ENCODE data around the gene WSB1. TPM values are rescaled to one million over a fixed set of nuclear protein-coding genes. Genes with fewer than 3 reads are reported as not detected.
A peak's percentile ranks its signal among the peaks of the same experiment; 100 is the strongest.

WSB1 gene
- total and polyA plus RNA-seq, 9 of the 15 experiments (the other 6 are each of a cell fraction or from before 2014, with no cell fraction given), result 22.8 to 229 (median 81.1) TPM

DNA sequence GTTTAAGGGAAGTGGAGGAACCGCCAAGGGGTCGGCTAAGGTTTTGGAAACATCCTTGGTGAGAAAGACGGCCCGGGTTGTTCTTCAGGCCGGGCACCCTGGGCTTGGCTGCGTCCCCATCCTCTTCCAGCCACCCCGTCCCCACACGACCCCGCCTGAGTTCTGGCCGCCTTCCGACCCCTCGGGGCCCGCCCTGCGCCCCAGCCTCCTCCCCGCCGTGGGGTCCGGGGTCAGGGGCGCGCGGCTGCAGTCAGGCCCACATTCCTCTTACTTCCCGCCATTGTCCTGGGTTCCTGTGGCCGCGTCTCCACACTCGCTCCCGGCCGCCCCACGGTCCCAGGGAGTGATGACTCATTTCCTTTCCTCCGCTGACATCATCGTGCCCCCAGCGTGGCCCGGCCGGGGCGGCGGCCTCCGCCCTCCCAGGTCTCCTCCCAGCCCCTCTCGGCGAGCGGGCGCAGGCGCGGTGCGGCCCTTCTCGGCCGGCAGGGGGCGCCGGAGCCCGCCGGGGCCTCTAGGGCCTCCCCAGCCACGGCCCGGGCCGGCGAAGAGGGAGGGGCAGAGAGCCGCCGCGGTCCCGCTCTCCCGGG, 59.6 kb downstream of the WSB1 start (continued):
- TF ChIP-seq, protein P1, sequence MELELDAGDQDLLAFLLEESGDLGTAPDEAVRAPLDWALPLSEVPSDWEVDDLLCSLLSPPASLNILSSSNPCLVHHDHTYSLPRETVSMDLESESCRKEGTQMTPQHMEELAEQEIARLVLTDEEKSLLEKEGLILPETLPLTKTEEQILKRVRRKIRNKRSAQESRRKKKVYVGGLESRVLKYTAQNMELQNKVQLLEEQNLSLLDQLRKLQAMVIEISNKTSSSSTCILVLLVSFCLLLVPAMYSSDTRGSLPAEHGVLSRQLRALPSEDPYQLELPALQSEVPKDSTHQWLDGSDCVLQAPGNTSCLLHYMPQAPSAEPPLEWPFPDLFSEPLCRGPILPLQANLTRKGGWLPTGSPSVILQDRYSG (tag; conservative IDR thresholded peaks at IDR 0.05; ENCODE audit: low read depth), result no peak
- TF ChIP-seq HEY1 (CRISPR knock-in tag; IDR thresholded peaks at IDR 0.05; ENCODE audit: borderline replicate concordance) (no peak), ZBTB1 (CRISPR knock-in tag; IDR thresholded peaks at IDR 0.05; ENCODE audit: borderline replicate concordance, low read depth) (no peak), ZNF77 (CRISPR knock-in tag; IDR thresholded peaks at IDR 0.05) (no peak), ZKSCAN3 (CRISPR knock-in tag; IDR thresholded peaks at IDR 0.05) (no peak)
- TF ChIP-seq, protein P2, sequence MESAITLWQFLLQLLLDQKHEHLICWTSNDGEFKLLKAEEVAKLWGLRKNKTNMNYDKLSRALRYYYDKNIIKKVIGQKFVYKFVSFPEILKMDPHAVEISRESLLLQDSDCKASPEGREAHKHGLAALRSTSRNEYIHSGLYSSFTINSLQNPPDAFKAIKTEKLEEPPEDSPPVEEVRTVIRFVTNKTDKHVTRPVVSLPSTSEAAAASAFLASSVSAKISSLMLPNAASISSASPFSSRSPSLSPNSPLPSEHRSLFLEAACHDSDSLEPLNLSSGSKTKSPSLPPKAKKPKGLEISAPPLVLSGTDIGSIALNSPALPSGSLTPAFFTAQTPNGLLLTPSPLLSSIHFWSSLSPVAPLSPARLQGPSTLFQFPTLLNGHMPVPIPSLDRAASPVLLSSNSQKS (CRISPR knock-in tag; IDR thresholded peaks at IDR 0.05), result no peak
- TF ChIP-seq, protein P3, sequence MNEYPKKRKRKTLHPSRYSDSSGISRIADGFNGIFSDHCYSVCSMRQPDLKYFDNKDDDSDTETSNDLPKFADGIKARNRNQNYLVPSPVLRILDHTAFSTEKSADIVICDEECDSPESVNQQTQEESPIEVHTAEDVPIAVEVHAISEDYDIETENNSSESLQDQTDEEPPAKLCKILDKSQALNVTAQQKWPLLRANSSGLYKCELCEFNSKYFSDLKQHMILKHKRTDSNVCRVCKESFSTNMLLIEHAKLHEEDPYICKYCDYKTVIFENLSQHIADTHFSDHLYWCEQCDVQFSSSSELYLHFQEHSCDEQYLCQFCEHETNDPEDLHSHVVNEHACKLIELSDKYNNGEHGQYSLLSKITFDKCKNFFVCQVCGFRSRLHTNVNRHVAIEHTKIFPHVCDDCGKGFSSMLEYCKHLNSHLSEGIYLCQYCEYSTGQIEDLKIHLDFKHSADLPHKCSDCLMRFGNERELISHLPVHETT (CRISPR knock-in tag; conservative IDR thresholded peaks at IDR 0.05 in 1 of 2, IDR thresholded peaks at IDR 0.05 in 1 of 2), result peak in 1 of 2 experiments; percentile 84; a peak in 1 of 4 replicates
- TF ChIP-seq, protein P4, sequence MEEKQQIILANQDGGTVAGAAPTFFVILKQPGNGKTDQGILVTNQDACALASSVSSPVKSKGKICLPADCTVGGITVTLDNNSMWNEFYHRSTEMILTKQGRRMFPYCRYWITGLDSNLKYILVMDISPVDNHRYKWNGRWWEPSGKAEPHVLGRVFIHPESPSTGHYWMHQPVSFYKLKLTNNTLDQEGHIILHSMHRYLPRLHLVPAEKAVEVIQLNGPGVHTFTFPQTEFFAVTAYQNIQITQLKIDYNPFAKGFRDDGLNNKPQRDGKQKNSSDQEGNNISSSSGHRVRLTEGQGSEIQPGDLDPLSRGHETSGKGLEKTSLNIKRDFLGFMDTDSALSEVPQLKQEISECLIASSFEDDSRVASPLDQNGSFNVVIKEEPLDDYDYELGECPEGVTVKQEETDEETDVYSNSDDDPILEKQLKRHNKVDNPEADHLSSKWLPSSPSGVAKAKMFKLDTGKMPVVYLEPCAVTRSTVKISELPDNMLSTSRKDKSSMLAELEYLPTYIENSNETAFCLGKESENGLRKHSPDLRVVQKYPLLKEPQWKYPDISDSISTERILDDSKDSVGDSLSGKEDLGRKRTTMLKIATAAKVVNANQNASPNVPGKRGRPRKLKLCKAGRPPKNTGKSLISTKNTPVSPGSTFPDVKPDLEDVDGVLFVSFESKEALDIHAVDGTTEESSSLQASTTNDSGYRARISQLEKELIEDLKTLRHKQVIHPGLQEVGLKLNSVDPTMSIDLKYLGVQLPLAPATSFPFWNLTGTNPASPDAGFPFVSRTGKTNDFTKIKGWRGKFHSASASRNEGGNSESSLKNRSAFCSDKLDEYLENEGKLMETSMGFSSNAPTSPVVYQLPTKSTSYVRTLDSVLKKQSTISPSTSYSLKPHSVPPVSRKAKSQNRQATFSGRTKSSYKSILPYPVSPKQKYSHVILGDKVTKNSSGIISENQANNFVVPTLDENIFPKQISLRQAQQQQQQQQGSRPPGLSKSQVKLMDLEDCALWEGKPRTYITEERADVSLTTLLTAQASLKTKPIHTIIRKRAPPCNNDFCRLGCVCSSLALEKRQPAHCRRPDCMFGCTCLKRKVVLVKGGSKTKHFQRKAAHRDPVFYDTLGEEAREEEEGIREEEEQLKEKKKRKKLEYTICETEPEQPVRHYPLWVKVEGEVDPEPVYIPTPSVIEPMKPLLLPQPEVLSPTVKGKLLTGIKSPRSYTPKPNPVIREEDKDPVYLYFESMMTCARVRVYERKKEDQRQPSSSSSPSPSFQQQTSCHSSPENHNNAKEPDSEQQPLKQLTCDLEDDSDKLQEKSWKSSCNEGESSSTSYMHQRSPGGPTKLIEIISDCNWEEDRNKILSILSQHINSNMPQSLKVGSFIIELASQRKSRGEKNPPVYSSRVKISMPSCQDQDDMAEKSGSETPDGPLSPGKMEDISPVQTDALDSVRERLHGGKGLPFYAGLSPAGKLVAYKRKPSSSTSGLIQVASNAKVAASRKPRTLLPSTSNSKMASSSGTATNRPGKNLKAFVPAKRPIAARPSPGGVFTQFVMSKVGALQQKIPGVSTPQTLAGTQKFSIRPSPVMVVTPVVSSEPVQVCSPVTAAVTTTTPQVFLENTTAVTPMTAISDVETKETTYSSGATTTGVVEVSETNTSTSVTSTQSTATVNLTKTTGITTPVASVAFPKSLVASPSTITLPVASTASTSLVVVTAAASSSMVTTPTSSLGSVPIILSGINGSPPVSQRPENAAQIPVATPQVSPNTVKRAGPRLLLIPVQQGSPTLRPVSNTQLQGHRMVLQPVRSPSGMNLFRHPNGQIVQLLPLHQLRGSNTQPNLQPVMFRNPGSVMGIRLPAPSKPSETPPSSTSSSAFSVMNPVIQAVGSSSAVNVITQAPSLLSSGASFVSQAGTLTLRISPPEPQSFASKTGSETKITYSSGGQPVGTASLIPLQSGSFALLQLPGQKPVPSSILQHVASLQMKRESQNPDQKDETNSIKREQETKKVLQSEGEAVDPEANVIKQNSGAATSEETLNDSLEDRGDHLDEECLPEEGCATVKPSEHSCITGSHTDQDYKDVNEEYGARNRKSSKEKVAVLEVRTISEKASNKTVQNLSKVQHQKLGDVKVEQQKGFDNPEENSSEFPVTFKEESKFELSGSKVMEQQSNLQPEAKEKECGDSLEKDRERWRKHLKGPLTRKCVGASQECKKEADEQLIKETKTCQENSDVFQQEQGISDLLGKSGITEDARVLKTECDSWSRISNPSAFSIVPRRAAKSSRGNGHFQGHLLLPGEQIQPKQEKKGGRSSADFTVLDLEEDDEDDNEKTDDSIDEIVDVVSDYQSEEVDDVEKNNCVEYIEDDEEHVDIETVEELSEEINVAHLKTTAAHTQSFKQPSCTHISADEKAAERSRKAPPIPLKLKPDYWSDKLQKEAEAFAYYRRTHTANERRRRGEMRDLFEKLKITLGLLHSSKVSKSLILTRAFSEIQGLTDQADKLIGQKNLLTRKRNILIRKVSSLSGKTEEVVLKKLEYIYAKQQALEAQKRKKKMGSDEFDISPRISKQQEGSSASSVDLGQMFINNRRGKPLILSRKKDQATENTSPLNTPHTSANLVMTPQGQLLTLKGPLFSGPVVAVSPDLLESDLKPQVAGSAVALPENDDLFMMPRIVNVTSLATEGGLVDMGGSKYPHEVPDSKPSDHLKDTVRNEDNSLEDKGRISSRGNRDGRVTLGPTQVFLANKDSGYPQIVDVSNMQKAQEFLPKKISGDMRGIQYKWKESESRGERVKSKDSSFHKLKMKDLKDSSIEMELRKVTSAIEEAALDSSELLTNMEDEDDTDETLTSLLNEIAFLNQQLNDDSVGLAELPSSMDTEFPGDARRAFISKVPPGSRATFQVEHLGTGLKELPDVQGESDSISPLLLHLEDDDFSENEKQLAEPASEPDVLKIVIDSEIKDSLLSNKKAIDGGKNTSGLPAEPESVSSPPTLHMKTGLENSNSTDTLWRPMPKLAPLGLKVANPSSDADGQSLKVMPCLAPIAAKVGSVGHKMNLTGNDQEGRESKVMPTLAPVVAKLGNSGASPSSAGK (IDR thresholded peaks at IDR 0.05), result no peak
- TF ChIP-seq, protein P5, sequence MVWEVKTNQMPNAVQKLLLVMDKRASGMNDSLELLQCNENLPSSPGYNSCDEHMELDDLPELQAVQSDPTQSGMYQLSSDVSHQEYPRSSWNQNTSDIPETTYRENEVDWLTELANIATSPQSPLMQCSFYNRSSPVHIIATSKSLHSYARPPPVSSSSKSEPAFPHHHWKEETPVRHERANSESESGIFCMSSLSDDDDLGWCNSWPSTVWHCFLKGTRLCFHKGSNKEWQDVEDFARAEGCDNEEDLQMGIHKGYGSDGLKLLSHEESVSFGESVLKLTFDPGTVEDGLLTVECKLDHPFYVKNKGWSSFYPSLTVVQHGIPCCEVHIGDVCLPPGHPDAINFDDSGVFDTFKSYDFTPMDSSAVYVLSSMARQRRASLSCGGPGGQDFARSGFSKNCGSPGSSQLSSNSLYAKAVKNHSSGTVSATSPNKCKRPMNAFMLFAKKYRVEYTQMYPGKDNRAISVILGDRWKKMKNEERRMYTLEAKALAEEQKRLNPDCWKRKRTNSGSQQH (CRISPR knock-in tag; IDR thresholded peaks at IDR 0.05), result peak; percentile 59; the same call in 1 of the 2 replicates
